Fibroblast of mammary gland (primary cell): ENCODE measurements around the gene ADAMTS20.
"Not testable (repeated sequence)": the region's sequence is repeated elsewhere in the genome, so short reads cannot be mapped to it uniquely, and the experiment has no call there.

Source experiments
- DNase-seq: peaks from one replicate; pipeline ENCODE4 v3.0.0-alpha.2; 2010; ENCODE audit warnings: low read depth
- H3K4me3 ChIP-seq: 2 replicates; pipeline ENCODE4 v1.5.1; 2011; ENCODE audit warnings: low read depth, mild to moderate bottlenecking, low read length, moderate library complexity; ENCODE audit not compliant: control insufficient read depth
- TF ChIP-seq, protein P1 (sequence below): conservative IDR thresholded peaks from 2 replicates; pipeline ENCODE4 v1.5.1; 2011; ENCODE audit warnings: low read depth, low read length, inconsistent platforms; ENCODE audit not compliant: control insufficient read depth, insufficient read depth

The ADAMTS20 gene

DNA sequence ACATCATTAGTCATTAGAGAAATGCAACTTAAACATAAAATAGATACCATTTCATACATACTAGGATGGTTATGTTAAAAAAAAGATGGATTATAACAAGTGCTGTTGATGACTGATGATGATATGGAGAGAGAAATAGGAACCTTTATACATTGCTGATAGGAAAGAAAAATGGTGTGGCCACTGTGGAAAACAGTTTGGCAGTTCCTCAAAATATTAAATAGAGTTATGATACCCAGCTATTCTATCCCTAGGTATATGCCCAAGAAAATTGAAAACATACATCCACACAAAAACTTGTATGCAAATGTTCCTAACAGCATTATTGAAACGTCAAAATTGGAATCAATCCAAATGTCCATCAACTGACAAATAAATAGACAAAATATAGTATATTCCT, 170.1 kb downstream of the ADAMTS20 start:
- TF ChIP-seq, protein P1, sequence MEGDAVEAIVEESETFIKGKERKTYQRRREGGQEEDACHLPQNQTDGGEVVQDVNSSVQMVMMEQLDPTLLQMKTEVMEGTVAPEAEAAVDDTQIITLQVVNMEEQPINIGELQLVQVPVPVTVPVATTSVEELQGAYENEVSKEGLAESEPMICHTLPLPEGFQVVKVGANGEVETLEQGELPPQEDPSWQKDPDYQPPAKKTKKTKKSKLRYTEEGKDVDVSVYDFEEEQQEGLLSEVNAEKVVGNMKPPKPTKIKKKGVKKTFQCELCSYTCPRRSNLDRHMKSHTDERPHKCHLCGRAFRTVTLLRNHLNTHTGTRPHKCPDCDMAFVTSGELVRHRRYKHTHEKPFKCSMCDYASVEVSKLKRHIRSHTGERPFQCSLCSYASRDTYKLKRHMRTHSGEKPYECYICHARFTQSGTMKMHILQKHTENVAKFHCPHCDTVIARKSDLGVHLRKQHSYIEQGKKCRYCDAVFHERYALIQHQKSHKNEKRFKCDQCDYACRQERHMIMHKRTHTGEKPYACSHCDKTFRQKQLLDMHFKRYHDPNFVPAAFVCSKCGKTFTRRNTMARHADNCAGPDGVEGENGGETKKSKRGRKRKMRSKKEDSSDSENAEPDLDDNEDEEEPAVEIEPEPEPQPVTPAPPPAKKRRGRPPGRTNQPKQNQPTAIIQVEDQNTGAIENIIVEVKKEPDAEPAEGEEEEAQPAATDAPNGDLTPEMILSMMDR = no peak
- no peak for DNase-seq
- H3K4me3 ChIP-seq = no peak overlapping the region

DNA sequence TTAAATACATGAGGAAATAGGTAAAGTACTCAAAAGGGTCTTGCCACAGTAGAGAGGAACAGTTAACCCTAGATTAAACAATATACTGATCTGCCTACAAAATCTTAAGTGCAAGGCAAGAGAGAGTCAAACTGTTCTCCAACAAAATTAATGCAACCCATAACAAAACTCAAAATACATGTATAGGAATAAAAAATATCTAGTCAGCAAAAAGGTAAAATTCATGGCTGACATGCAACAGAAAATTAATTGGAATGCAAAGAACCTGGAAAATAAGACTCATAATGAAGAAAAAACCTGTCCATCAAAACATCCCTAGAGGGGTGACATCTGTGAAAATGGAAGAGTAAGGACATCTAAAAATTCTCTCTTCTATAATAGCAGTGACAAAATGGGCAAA, 173.6 kb downstream of the ADAMTS20 start:
- no peak for DNase-seq
- TF ChIP-seq, protein P1 = no peak
- no peak overlapping the region for H3K4me3 ChIP-seq

DNA sequence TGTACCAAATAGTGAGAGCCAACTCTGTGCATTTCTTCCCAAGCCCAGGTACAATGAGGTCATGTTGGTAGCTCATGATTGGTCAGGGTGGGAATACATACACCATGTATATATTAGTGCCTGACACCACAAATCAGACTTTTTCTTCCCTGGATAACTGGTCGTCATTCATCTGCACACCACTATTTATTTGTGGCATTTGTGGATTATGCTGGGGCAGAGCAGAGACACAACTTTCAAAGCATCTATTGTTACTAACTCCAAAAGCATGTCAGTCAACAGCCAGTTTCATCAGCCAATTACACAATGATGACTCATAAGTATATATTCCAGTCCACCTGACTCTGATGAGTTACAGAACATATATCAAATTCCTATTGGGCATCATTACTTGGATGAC, 181.7 kb downstream of the ADAMTS20 start:
- TF ChIP-seq, protein P1 = no peak
- no peak overlapping the region for H3K4me3 ChIP-seq
- peak; percentile 81 for DNase-seq

DNA sequence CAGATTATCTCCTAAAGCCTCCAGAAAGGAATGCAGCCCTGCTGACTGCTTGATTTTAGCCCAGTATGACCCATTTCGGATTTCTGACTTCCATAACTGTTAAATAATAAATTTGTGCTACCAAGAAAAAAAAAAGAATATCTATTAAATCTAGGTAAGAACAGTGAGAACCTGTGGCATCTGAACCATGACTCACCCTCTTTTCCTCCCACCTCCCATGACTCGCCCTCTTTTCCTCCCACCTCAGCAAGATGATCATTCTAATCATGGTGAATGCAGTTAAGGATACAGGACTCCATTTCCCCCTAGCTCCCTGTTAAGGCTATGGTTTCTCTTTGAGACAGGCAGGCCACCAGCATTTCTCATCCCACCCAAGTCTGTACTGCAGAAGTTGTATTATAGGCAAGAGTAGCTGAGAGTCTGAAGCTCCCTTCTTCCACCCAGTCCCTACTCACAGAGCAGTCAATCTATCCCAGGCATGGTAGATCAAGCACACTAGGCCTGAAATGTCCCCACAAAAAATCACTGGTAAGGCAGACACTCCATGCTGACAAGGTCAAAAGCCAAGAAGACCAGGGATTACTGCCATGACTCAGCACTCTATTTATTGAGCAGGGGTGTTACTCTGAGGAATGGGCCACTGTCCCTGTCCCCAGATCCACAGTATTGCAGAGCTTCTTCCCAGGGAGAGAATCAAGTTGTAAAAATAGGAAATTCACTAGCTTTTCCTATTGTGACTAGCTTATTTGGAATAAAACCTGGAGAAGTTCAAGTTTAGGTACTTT, 188.9 kb downstream of the ADAMTS20 start:
- H3K4me3 ChIP-seq = no peak overlapping the region
- TF ChIP-seq, protein P1 = no peak
- DNase-seq = peak; percentile 21

DNA sequence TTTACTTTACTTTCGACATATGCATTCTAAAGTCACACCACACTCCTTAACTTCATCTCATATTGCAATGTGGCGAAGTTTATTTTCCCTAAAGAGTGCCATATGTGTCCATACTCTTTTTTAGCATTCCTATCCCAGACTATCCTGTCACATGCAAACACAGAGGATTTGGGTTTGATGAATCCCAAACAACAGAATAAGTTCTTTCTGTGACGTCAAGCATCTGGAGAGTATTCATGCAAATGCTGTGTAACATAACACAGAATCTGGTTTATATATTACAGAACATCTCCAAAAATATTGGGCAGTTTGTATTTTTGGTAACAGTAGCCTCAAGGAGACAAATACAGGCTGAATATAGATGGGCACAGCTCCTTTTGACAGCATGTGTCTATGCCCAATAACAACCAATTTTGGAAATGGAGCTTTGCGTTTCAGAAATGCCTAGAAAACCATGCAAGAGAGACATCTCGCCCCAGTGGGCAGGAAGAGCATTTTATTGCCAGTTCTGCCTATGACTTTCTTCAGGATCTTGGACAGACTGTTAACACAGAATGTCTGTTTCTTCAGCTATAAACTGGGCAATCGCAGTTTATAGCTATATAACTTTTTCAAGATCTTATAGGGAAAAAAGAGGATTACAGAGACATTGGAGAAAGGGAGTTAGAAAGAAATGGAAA, 190.8 kb downstream of the ADAMTS20 start:
- no peak for DNase-seq
- TF ChIP-seq, protein P1 = no peak
- H3K4me3 ChIP-seq = no peak overlapping the region

DNA sequence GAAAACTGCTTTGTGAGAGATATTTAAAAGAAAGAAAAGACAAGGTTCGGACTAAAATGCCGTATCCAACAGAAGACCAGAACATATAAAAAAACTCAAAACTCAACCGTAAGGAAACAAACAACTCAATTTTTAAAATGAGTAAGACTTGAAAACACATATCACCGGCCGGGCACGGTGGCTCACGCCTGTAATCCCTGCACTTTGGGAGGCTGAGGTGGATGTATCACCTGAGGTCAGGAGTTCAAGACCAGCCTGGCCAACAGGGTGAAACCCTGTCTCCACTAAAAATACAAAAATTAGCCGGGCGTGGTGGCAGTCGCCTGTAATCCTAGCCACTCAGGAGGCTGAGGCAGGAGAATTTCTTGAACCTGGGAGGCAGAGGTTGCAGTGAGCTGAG, 192.0 kb downstream of the ADAMTS20 start:
- H3K4me3 ChIP-seq = not testable (repeated sequence)

DNA sequence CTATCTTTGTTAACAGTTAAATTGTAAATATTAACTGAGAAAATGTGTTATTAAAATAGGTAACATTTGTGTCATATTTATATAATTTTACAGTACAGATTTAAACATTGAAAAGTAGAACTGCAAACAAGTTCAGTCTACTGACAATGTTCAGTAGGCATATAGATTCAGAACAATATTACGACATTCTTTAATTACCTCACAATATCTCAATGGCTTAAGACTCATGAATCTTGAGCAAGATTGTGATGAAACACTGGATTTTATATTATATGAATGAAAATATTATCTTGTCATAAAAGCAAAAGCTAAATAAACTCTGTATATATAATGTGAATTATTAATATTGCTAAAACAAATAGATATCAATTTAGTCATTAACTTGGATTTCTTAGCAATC, 194.9 kb downstream of the ADAMTS20 start:
- TF ChIP-seq, protein P1 = no peak
- H3K4me3 ChIP-seq = no peak overlapping the region
- DNase-seq = peak; percentile 30

More for the DNA sequence above, 192.0 kb downstream of the ADAMTS20 start:
- not testable (repeated sequence) for DNase-seq
